Adrenal gland (tissue), 12 donors: ENCODE data around the gene ARPC5. TPM values are rescaled to one million over a fixed set of nuclear protein-coding genes. Genes with fewer than 3 reads are reported as not detected.

Experiments
- DNase-seq, 7 donors: peaks; one replicate each; pipeline ENCODE4 v3.0.0-alpha.2; 2019 to 2020
- H3K27ac ChIP-seq, 5 donors: fragments of 200-600 bp; sonication (generic) in 4 of 5; 1 replicate in 3 of 5; 2 replicates in 2 of 5; pipeline versions ENCODE4 v1.5.1 to v1.8.0; 2016 to 2020; ENCODE audit warnings: mild to moderate bottlenecking in 1 of 5
- H3K27me3 ChIP-seq: fragments of 200-600 bp; 2 replicates; pipeline ENCODE4 v1.8.0; 2021
- H3K36me3 ChIP-seq, 2 donors: fragments of 200-600 bp; replicated peaks in 1 of 2; 1 replicate in 1 of 2; 2 replicates in 1 of 2; pipeline versions ENCODE4 v1.5.1 to v1.8.0; 2018 to 2022
- H3K4me1 ChIP-seq, 2 donors: fragments of 200-600 bp; replicated peaks in 1 of 2; 1 replicate in 1 of 2; 2 replicates in 1 of 2; pipeline versions ENCODE4 v1.5.1 to v1.8.0; 2018 to 2021
- H3K4me3 ChIP-seq, 4 donors: fragments of 200-600 bp; sonication (generic) in 3 of 4; one replicate each; pipeline ENCODE4 v1.5.1; 2016 to 2018
- H3K9me3 ChIP-seq, 3 donors: fragments of 200-600 bp; sonication (generic) in 1 of 3; replicated peaks in 1 of 3; 1 replicate in 2 of 3; 2 replicates in 1 of 3; pipeline versions ENCODE4 v1.5.1 to v1.8.0; 2016 to 2021
- POLR2A ChIP-seq, 2 donors: fragments of 450-650 bp; IDR thresholded peaks; one replicate each; pipeline ENCODE4 v1.6.1; 2017; ENCODE audit warnings: antibody characterized with exemption in 2 of 2, mild to moderate bottlenecking in 2 of 2, moderate library complexity in 1 of 2
- WGBS, 4 donors: extraction: QIAGEN DNeasy Blood & Tissue Kit in 2 of 4; methylation state at CpG; one replicate each; pipeline versions ENCODE4 v1.1.5 to v1.1.7; 2013 to 2017; 5-methylcytosine and 5-hydroxymethylcytosine counted together
- intact Hi-C, 2 donors: fragments of 100-400 bp; cut with DNase I; formaldehyde crosslinking; loops; one replicate each; pipeline versions ENCODE4 v1.14.1 to v1.15.0; 2022 to 2023
- polyA plus RNA-seq, 3 donors: library from polyadenylated mRNA; stranded (reverse); fragments of 200-250 nt in 2 of 3; fragments of 350-450 nt in 1 of 3; fragmentation: Illumina TruSeq in 1 of 3; extraction: RNeasy Lipid Tissue Mini Kit (QIAGEN cat#74804) in 1 of 3; gene quantifications; one replicate each; pipeline ENCODE4 v1.2.3, GENCODE V29; 2013 to 2014
- total RNA-seq, 9 donors: library from RNA; depleted of rRNA in 4 of 9; stranded (reverse); fragments of >200 nt in 4 of 9; fragments of 120-200 nt in 1 of 9; fragmentation: NEBNext Ultra II Directional in 1 of 9; extraction: Animal tissue kit (Norgen Biotek cat#: 25700) in 1 of 9; gene quantifications; one replicate each; pipeline versions ENCODE4 v1.1.0 to v1.2.4, GENCODE V29; 2013 to 2023
- TF ChIP-seq, protein P1 (sequence below), 6 experiments: fragments of 450-650 bp in 4 of 6; fragments of 200-600 bp in 2 of 6; sonication (generic) in 1 of 6; IDR thresholded peaks; 1 replicate in 5 of 6; 2 replicates in 1 of 6; pipeline versions ENCODE4 v1.5.1 to v1.8.0; 2016 to 2021; ENCODE audit warnings: antibody characterized with exemption in 6 of 6, mild to moderate bottlenecking in 2 of 6, moderate library complexity in 1 of 6
- donor health status: healthy with polysubstance abuse.
- donor health status: Bipolar disorder and iron deficiency.
- donor health status: DM: yes; HTN: yes; CAD: no.
- donor health status: DM: no; HTN: no; CAD: no.
- donor health status: DM: no; HTN: no; CAD: no.
- donor health status: DM: yes; HTN: yes; CAD: no.

ARPC5 gene
- total and polyA plus RNA-seq, 12 donors, result 48.1 to 133 (median 85.0) TPM

DNA sequence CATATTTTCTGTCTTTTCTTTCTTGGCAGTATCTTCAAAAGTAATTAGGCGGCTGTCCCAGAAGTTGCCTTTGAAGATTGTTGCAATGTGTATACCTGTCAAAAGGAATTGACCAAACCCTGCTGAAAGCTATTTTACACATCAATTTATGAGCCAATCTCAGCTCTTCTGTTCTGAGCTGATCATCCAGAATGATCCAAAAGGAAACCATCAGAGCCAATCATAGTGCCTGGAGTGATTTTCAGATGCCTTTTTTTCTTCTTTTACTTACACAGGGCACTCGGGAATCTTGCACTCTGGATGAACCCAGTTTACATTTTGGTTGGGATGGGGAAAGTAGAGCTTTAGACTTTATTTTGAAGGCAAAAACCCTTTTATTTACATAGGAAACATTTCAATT, 39.3 kb upstream of the ARPC5 start:
- H3K27me3 ChIP-seq, result no peaks in the 10 kb centered on the region
- intact Hi-C loops, result no loop called here
- H3K36me3 ChIP-seq, result no peaks in the 10 kb centered on the region
- WGBS, 4 donors, result 63 to 74% (median 66%) methylated on average over 2 of the region's 2 CpGs
- H3K4me1 ChIP-seq, result peaks cover 0 to 13% of the 10 kb centered on the region in 2 donors
- TF ChIP-seq POLR2A (IDR thresholded peaks at IDR 0.05), result no peak
- TF ChIP-seq, protein P1, sequence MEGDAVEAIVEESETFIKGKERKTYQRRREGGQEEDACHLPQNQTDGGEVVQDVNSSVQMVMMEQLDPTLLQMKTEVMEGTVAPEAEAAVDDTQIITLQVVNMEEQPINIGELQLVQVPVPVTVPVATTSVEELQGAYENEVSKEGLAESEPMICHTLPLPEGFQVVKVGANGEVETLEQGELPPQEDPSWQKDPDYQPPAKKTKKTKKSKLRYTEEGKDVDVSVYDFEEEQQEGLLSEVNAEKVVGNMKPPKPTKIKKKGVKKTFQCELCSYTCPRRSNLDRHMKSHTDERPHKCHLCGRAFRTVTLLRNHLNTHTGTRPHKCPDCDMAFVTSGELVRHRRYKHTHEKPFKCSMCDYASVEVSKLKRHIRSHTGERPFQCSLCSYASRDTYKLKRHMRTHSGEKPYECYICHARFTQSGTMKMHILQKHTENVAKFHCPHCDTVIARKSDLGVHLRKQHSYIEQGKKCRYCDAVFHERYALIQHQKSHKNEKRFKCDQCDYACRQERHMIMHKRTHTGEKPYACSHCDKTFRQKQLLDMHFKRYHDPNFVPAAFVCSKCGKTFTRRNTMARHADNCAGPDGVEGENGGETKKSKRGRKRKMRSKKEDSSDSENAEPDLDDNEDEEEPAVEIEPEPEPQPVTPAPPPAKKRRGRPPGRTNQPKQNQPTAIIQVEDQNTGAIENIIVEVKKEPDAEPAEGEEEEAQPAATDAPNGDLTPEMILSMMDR (IDR thresholded peaks at IDR 0.05), result no peak
- DNase-seq, result no peak
- H3K27ac ChIP-seq, result no peak overlapping the region
- peaks cover 0 to 6% (median 0%) of the 10 kb centered on the region in 3 donors for H3K9me3 ChIP-seq
- no peak overlapping the region for H3K4me3 ChIP-seq

DNA sequence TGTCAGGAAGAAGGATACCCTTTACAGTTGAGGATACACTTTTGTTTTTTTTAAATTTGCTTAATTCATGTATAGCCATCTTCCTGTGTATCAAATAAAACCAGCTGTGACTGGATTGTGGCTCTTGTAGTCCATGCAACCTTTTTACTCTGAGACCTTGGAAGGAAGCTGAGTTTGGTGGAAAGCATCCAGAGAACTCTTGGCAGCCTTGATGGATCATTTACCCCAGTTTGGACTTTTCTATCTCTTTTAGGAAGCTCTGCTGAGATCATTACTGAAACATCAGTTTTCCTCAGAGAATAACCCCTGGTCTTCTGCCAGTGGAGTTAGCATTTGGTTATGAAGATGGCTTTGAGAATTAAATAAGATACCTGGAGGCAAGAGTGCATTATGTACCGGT, 38.8 kb upstream of the ARPC5 start:
- Histone ChIP-seq H3K4me1 (peaks cover 0 to 13% of the 10 kb centered on the region in 2 donors), H3K9me3 (peaks cover 0 to 6% (median 0%) of the 10 kb centered on the region in 3 donors), H3K36me3 (no peaks in the 10 kb centered on the region), H3K4me3 (no peak overlapping the region), H3K27ac (no peak overlapping the region), H3K27me3 (no peaks in the 10 kb centered on the region)
- peak in 6 of 7 donors; percentile 22 to 70 (median 39) for DNase-seq
- WGBS, 4 donors, result 41 to 65% (median 52%) methylated on average over 1 of the region's 1 CpG
- intact Hi-C loops, result no loop called here
- TF ChIP-seq, protein P1 (IDR thresholded peaks at IDR 0.05), result no peak
- TF ChIP-seq POLR2A (IDR thresholded peaks at IDR 0.05), result no peak

DNA sequence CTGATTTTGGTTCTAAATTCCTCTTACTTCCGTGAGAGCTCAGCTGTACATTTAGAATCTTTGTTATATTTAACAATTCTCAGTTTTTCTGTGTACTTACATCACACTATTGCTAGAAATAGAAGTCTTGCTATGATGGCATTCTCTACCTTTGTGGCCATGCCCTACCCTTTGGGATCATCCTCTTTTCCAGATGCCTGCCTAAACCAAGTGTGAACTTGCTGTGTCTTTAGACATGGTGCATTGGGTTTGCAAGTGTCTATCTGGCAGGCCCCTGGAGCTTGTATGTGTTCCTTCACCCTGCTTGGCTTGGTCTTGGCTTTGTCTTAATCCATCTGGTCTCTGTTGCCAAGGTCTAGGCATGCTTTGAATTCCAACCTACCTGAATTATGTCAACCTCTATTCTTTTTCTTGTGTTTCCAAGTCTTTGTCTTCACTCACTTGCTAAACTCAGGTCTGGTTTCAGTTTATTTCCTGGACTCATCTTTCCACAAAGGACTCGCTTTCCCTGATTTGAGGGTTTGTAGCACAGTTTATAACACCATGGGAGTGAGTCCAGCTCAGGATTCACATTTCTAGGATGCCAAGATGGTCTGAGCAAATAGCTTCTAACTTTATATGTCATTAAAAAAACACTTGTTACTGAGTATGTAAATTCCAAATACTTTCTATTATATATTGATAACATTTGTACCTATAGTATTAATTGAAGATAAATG, 38.2 kb upstream of the ARPC5 start:
- intact Hi-C loops, result no loop called here
- Histone ChIP-seq H3K36me3 (no peaks in the 10 kb centered on the region), H3K4me1 (peaks cover 0 to 13% of the 10 kb centered on the region in 2 donors), H3K9me3 (peaks cover 0 to 6% (median 0%) of the 10 kb centered on the region in 3 donors), H3K27ac (no peak overlapping the region), H3K4me3 (no peak overlapping the region), H3K27me3 (no peaks in the 10 kb centered on the region)
- WGBS, 4 donors, result 93 to 100% (median 97%) methylated on average over 2 of the region's 2 CpGs
- no peak for DNase-seq
- TF ChIP-seq, protein P1 (IDR thresholded peaks at IDR 0.05), result no peak
- no peak for TF ChIP-seq POLR2A (IDR thresholded peaks at IDR 0.05)

DNA sequence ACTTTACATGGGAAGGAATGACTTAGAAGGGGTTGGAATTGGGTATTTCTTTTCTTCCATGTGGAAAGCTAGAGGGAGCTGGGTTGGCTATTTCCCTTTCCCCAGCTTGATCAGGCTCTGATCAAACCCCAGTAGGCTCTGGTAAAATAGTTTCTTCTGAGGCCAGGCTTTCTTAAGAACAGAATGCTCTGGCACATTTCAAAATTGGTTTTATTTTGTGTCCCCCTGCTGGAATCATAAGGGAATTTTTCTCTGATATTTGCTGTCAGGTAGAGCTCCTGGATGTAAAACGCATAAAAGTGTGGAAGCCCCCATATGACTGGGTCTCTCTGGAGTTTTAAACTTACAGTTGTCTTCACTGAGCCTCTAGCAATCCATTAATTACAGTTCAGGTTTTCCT, 34.6 kb upstream of the ARPC5 start:
- 78 to 100% (median 97%) methylated on average over 1 of the region's 1 CpG for WGBS, 4 donors
- Histone ChIP-seq H3K27ac (no peak overlapping the region), H3K27me3 (no peaks in the 10 kb centered on the region), H3K4me1 (peaks cover 0 to 13% of the 10 kb centered on the region in 2 donors), H3K4me3 (no peak overlapping the region), H3K9me3 (peaks cover 0 to 6% (median 0%) of the 10 kb centered on the region in 3 donors), H3K36me3 (no peaks in the 10 kb centered on the region)
- TF ChIP-seq, protein P1 (IDR thresholded peaks at IDR 0.05), result no peak
- no peak for TF ChIP-seq POLR2A (IDR thresholded peaks at IDR 0.05)
- DNase-seq, result no peak
- intact Hi-C loops, result no loop called here
